ENCODE results near the gene VDR. TPM values are rescaled to one million over a fixed set of nuclear protein-coding genes. Genes with fewer than 3 reads are reported as not detected.

VDR gene
- polyA plus RNA-seq, 3 donors: 6.0 to 14.8 (median 12.8) TPM

- no peak for DNase-seq
- 79% methylated on average over 8 of the region's 12 CpGs for WGBS (ENCODE audit: insufficient coverage)
- H3K79me2 ChIP-seq (ENCODE audit: insufficient read depth, low read length): no peaks in the 10 kb centered on the region
- Mint-ChIP-seq H3K27ac (no peak overlapping the region), H3K4me3 (no peak overlapping the region), H3K36me3 (no peaks in the 10 kb centered on the region), H3K4me1 (peaks cover 18% of the 10 kb centered on the region), H3K9me3 (no peaks in the 10 kb centered on the region), H3K27me3 (ENCODE audit: low read depth in 3 of 3) (peaks cover 20 to 26% (median 21%) of the 10 kb centered on the region in 3 donors)
- peaks cover 12 to 14% of the 10 kb centered on the region in 2 donors for H3K4me1 ChIP-seq (ENCODE audit: control insufficient read depth in 1 of 2, insufficient read depth in 2 of 2, low read length in 2 of 2)
- TF ChIP-seq CTCF (IDR thresholded peaks at IDR 0.05): no peak
- no peak overlapping the region for H2AFZ ChIP-seq (ENCODE audit: insufficient read depth, low read depth, low read length, poor library complexity, severe bottlenecking)
- intact Hi-C loops (cut with micrococcal nuclease): loop anchor here in 1 of 2 donors (10.0 kb wide), 1 partner anchor 229 kb away; no protein-coding TSS in a partner anchor
- H3K27me3 ChIP-seq (ENCODE audit: control insufficient read depth in 2 of 2, insufficient read depth in 2 of 2, low read length in 2 of 2): peaks cover 0 to 14% of the 10 kb centered on the region in 2 donors
- H4K20me1 ChIP-seq (ENCODE audit: insufficient read depth, low read length): no peaks in the 10 kb centered on the region
- no peak overlapping the region for H3K4me2 ChIP-seq (replicated peaks; ENCODE audit: extremely low read depth, low read length, poor library complexity, severe bottlenecking)
- no peak overlapping the region for H3K4me3 ChIP-seq (replicated peaks in 1 of 3; ENCODE audit: low read depth in 2 of 3, low read length in 3 of 3)
- H3K9me3 ChIP-seq (replicated peaks in 1 of 2; ENCODE audit: control insufficient read depth in 1 of 2, insufficient read depth in 1 of 2, low read length in 2 of 2): no peaks in the 10 kb centered on the region
- H3K36me3 ChIP-seq (replicated peaks in 1 of 2; ENCODE audit: control insufficient read depth in 1 of 2, insufficient read depth in 2 of 2, low read length in 2 of 2): no peaks in the 10 kb centered on the region
- no peak overlapping the region for H3K9ac ChIP-seq (ENCODE audit: insufficient read depth, low read length, poor library complexity, severe bottlenecking)
- H3K27ac ChIP-seq (ENCODE audit: low read depth in 1 of 2, low read length in 2 of 2): no peak overlapping the region
These were observed 39.0 kb upstream of the VDR start for GRCh38 chr12:47943623-47944340.

- DNase-seq: no peak
- Histone ChIP-seq H3K9me3 (replicated peaks in 1 of 2; ENCODE audit: control insufficient read depth in 1 of 2, insufficient read depth in 1 of 2, low read length in 2 of 2) (no peaks in the 10 kb centered on the region), H3K4me3 (replicated peaks in 1 of 3; ENCODE audit: low read depth in 2 of 3, low read length in 3 of 3) (no peak overlapping the region), H2AFZ (ENCODE audit: insufficient read depth, low read depth, low read length, poor library complexity, severe bottlenecking) (no peak overlapping the region), H3K4me2 (replicated peaks; ENCODE audit: extremely low read depth, low read length, poor library complexity, severe bottlenecking) (no peak overlapping the region), H3K9ac (ENCODE audit: insufficient read depth, low read length, poor library complexity, severe bottlenecking) (no peak overlapping the region), H3K4me1 (ENCODE audit: control insufficient read depth in 1 of 2, insufficient read depth in 2 of 2, low read length in 2 of 2) (peaks cover 12 to 14% of the 10 kb centered on the region in 2 donors), H3K36me3 (replicated peaks in 1 of 2; ENCODE audit: control insufficient read depth in 1 of 2, insufficient read depth in 2 of 2, low read length in 2 of 2) (no peaks in the 10 kb centered on the region), H3K27me3 (ENCODE audit: control insufficient read depth in 2 of 2, insufficient read depth in 2 of 2, low read length in 2 of 2) (peaks cover 0 to 14% of the 10 kb centered on the region in 2 donors), H3K27ac (ENCODE audit: low read depth in 1 of 2, low read length in 2 of 2) (no peak overlapping the region), H3K79me2 (ENCODE audit: insufficient read depth, low read length) (no peaks in the 10 kb centered on the region), H4K20me1 (ENCODE audit: insufficient read depth, low read length) (no peaks in the 10 kb centered on the region)
- WGBS (ENCODE audit: insufficient coverage): 77% methylated on average over 20 of the region's 31 CpGs
- no peaks in the 10 kb centered on the region for H3K36me3 Mint-ChIP-seq
- no peaks in the 10 kb centered on the region for H3K9me3 Mint-ChIP-seq
- peak overlapping the region in 1 of 2 donors; percentile 42 for H3K4me3 Mint-ChIP-seq
- H3K4me1 Mint-ChIP-seq: peaks cover 18% of the 10 kb centered on the region
- intact Hi-C loops (cut with micrococcal nuclease): loop anchor here in 1 of 2 donors (10.0 kb wide), 1 partner anchor 228 kb away; no protein-coding TSS in a partner anchor
- TF ChIP-seq CTCF (IDR thresholded peaks at IDR 0.05): no peak
- no peak overlapping the region for H3K27ac Mint-ChIP-seq
- peaks cover 20 to 25% (median 21%) of the 10 kb centered on the region in 3 donors for H3K27me3 Mint-ChIP-seq (ENCODE audit: low read depth in 3 of 3)
These were observed 37.9 kb upstream of the VDR start for GRCh38 chr12:47942614-47943225.
